GM21381 (cell line): ENCODE data around the gene MST1R.

Experiments used
- ATAC-seq: cut with Tn5 transposase; IDR thresholded peaks from one replicate; pipeline ENCODE4 v1.9.1; 2021; ENCODE audit warnings: mild to moderate bottlenecking, moderate library complexity; ENCODE audit not compliant: unreplicated experiment

Gene MST1R

DNA sequence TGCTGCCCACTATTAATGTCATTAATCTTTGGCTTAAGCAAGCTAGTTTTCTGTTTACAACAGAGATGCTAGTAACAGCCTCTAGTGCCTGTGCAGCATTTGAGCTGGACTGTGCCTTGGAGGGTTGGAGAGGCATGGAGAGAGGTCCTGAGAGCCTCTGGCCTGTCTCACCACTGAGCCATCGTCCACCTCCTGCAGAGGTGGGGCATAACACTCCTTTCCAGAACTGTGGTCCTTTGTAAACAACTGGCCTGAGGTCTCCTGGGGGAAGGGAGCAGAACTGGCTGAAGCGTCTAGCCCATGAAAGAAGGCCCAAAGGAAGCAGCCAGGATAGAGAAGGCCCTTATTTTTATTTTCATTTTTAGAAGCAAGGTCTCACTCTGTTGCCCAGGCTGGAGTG, 24.0 kb downstream of the MST1R start:
- ATAC-seq, result no peak

DNA sequence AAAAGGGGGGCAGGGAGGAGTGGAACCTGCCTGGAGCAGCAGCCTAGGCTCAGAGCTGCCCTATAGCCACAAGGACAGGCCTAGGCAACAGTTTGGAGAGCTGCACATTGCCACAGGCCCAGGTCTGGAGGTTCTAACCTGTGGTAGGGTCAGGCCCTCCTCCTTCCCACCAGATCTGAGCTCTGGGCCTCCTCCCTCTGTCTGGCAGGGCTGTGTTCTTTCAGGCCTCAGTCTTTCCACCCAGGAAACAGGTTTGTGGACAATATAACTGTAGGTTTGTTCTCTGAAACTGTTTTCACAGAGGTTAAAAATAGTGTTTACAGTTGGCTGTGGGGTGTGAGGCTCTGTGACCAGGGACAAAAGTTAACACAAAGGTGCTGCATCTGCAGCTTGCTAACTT, 25.0 kb downstream of the MST1R start:
- ATAC-seq, result no peak

GRCh38 chr3:49877716-49878115, 26.0 kb downstream of the MST1R start:
- no peak for ATAC-seq

DNA sequence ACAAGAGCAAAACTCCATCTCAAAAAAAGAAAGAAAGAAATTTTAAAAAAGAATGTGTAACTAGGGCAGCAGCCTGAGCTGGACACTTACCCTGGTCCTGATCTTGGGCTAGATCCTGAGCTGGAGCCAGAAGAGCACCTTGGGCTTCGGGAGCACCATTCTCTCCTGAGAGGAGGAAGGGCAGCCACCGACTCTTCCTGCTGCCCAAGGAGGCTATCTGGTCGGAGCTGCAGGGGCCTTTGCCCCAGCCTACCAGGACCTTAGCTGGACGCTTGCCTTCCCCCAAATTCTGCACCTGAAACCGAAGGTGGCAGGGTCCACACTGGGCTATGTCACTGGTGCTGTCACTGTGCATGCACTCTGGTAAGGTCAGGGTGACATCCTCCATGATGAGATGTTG, 27.1 kb downstream of the MST1R start:
- ATAC-seq, result no peak

- ATAC-seq, result no peak
Measured at GRCh38 chr3:49873623-49874022, 30.1 kb downstream of the MST1R start.

DNA sequence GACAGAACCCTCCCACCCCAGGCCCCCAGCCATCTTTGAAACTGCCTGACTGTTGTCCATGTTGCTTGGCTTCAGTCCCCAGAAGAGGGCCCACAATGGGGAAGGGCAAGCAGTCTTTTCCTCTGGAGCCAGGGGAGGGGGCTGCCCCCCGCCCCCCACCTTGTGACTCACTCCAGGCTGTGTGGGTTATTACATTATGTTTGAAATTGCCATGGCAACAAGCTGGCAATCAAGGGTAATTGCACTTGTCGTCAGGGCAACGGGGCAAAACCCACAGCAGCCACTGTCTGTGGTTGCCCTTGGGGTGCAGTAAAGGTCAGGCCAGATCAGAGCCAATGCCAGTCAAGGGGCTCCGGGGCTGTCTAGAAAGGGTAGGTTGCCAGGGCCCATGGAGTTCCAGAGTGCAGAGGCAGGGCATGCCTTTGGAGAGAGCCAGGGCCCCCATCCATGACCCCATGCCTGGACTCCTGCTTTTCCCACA, 30.8 kb downstream of the MST1R start:
- ATAC-seq, result no peak

DNA sequence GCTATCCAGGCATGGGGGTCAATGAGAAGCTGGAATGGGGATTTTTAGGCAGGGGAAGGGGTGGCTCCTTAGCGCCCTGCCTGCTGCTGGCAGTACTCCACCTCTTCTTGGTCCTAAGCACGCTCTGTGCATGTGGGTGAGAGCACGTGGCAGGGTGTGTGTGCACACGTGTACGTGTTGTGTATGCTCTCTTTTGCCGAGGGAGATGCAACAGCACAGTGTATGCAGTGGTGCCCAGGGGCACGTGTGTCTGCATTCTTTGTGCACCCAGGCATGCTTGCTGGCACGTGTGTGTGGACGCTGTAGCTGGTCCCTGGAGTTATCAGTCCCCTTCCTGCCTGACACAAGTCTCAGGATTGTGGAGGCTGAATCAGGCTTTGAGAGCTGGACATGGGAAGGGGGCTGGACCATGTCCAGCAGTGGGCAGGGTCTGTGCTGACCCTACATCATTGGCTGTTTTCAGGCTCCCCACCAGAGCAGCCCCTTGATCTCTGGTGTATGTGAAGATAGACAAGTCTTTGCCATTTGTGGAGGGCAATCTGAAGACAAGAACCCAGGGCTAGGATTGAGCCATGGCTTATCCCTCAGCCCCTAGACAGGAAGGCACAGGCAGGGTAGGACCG, 32.0 kb downstream of the MST1R start:
- ATAC-seq, result no peak

- ATAC-seq, result no peak
Measured at GRCh38 chr3:49869525-49870126, 34.0 kb downstream of the MST1R start, which contains the start of gene CAMKV. CAMKV (minus strand) TSS chr3:49869906; CDS start chr3:49862388, 7,518 bp downstream.

GRCh38 chr3:49868862-49869466, 34.7 kb downstream of the MST1R start:
- no peak for ATAC-seq

GRCh38 chr3:49867871-49868321, 35.8 kb downstream of the MST1R start:
- ATAC-seq, result no peak

GRCh38 chr3:49867400-49867799, 36.3 kb downstream of the MST1R start:
- no peak for ATAC-seq

DNA sequence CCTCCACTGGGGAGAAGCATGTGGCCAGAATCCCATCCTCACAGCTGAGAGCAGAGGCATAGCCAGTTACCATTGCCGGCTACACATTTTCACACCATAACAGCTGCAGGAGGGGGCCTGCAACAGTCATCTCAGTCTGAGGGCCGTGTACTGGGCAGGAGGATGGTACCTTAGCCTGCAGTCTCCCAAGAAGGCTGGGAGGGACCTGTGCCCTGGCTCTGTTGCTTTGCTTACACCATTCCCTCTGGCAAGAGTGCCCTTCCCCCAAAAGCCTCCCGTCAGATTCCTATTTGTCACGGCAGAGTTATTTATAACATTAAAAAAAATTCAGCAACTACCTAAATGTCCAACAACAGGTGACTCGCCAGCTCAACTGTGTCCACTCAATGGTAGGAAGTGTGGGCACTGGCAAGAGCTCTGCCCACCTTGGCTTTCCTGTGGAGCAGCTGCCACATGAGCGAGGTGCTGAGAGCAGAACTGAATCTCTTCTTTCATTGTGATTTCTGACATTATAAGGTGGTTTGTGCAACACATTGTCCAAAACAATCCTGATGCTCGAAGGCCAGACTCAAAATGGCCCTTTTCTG, 38.4 kb downstream of the MST1R start:
- ATAC-seq, result no peak

- ATAC-seq, result no peak
Measured at GRCh38 chr3:49864505-49864904, 39.2 kb downstream of the MST1R start.

DNA sequence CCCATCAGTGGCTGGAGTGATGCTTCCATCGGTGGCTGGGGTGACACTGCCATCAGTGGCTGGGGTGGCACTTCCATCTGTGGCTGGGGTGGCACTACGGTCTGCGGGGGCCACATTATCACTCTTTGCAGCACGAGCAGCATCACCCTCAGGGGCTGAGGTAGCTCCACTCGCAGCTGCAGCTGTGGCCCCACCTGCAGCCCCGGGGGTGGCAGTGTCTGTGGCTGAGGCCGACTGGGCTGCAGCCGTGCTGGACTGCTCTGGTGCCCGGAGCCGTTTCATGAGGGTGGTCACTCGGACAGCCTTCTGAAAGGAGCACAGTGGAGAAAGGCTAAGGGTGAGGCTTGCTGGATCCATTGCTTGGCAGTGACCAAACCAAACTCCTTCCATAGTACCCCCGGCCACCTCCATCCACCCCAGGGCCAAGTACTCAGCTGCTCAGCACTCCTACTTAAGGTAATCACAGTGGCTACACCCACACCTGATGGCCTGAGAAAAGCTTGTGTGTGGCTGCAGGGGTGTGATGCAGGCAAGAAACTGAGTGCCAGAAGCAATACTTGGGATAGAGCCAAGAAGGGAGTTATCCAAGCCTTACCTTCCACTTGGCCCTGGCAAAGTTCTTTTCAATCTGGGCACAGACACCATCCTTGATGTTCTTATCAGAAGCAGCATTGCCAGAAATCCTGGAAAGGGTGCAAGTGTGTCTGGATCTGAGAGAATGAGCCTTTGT, 43.9 kb downstream of the MST1R start:
- ATAC-seq, result no peak

DNA sequence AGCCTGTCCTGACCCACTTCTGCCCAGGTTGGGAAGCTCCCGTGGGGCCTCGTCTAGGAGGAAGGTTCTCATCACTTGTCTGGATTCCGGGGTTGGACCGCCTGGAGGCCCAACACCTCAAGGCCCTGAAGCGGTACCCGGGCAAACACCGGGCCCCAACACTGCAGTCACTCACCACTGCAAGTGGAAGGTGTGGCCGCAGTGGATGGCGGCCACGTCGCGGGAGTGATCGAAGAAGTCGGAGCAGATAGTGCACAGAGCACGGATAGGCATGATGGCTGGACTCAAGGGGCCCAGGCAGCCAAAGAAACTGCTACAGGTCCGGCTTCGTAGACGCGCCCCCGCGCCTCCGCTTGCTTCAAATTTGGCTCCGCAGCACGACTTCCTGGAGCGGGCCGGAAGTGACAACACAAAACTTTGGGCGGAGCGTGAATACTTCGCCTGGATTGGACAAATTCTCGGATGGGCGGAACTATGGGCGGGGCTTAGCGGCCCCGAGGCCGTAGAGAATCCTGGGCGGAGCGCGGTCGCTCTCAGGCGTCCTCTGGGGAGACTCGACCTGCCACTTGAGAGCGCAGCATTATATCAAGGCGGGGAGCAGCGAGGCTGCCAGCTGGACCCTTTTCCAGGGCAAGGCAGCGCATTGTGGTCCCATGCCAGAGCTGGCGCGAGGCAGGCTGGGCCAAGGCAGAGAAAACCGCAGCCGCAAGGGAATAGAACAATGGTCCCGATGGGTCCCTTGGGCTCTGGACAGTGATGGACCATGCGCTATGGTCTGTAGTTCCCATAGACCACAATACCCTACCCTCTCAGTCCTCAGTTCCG, 47.3 kb downstream of the MST1R start, which contains the start of gene TRAIP:
Gene TRAIP, minus strand, starts transcription at position 384 of the 825 bp plus-strand sequence. Its CDS starts 111 bp downstream, at position 273.
- ATAC-seq, result peak; percentile 93

GRCh38 chr3:49855662-49856061, 48.0 kb downstream of the MST1R start:
- no peak for ATAC-seq

DNA sequence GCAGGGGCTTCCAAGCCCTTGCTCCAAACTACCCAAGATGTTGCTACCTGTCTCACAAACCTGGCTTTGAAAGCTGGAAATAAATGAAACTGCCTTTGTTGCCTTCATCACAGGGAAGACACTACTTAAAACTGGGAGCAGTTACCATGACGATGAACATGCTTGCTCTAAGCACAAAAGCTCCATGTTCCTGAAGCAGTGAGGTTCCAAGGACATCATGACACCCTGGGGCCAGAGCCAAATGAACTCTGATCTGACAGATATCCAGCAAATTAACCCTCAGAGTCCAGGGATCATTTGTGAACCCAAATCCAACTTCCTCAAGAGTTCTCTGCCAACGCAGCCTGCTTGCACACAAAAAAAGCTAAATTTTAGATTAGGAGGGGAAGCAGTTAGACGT, 58.0 kb downstream of the MST1R start:
- no peak for ATAC-seq

GRCh38 chr3:49844464-49845183, 59.0 kb downstream of the MST1R start:
- no peak for ATAC-seq

GRCh38 chr3:49842843-49843517, 60.7 kb downstream of the MST1R start:
- no peak for ATAC-seq
